ENCODE measurements around the gene SPINT2.

SPINT2 gene

DNA sequence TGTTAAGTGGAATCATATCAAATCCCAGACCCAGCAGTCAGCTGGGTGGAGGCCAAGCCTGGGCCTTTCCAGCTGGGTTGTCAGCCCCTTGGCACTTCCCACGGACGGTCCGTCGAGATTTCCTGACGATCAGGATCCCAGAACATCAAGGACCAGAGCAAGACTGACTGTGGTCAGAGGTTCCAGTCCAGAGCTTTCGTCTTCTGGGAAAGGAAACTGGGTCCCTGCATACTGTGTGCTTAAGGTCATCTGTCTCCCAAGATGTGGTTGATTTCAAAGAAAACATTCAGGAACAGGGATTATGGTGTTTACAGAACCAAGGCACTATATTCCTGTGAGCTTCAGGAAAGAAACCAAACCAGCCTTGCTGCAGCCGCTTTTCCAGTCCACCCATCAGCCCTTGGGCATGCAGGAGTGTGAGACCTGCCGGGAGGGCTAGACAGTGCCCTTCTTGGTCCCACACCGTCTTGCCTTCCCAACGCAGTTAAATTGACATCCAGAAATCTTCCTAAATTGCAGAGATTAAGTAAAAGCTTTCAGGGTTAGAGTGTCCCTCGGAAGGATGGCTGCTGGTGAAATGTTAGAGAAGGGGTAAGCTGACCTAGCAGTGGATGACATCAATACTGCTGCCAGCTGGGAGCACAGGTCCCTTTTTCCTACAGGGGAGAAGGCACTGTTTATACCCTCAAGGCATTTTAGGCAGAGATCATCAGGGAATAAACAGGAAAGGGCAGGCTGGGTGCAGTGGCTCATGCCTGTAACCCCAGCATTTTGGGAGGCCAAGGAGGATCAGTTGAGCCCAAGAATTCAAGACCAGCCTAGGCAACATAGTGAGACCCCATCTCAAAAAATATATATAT lies 34.7 kb downstream of the SPINT2 start:
- DNase-seq (ENCODE audit: low read depth): no peak

GRCh38 chr19:38303517-38304351 lies 39.4 kb downstream of the SPINT2 start, which contains the start of gene C19orf33:
C19orf33 (plus strand) TSS chr19:38304251; CDS start chr19:38304262, 11 bp downstream.
- no peak for DNase-seq (ENCODE audit: low read depth)

DNA sequence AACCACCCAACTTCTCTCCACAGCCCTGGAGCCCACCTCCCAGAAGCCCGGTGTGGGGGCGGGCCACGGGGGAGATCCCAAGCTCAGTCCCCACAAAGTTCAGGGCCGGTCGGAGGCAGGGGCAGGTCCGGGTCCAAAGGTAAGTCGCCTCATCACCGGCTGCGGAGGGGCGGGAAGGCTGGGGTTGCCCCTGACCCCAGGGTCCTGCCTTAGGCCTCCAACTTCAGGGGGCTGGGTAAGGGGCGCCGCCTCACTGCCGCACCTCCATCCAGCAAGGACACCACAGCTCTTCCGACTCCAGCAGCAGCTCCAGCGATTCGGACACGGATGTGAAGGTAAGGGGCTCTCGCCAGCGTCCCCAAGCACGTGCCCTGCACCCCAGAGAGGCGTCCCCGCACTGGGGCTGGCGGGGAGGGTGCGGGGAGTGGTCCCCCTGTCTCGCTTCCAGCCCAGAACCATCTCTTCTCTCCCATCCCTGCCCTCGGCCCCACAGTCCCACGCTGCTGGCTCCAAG lies 40.0 kb downstream of the SPINT2 start:
- DNase-seq (ENCODE audit: low read depth): no peak

- DNase-seq (ENCODE audit: low read depth): no peak
These were observed 40.6 kb downstream of the SPINT2 start for GRCh38 chr19:38304866-38305429.

DNA sequence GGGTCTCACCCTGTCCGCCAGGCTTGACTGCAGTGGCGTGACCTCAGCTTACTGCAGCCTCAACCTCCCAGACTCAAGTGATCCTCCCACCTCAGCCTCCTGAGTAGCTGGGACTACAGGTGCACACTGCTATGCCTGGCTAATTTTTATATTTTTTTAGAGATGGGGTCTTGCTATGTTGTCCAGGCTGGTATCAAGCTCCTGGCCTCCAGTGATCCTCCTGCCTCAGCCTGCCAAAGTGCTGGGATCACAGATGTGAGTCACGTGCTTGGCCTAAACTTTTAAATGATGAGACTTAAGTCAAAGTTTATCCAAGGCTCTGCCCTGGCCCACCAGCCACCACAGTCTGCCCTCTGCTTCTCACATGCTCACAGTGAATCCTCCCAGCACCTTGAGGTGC lies 41.9 kb downstream of the SPINT2 start:
- DNase-seq (ENCODE audit: low read depth): no peak

- DNase-seq (ENCODE audit: low read depth): no peak
These were observed 42.7 kb downstream of the SPINT2 start for GRCh38 chr19:38307076-38307475.

DNA sequence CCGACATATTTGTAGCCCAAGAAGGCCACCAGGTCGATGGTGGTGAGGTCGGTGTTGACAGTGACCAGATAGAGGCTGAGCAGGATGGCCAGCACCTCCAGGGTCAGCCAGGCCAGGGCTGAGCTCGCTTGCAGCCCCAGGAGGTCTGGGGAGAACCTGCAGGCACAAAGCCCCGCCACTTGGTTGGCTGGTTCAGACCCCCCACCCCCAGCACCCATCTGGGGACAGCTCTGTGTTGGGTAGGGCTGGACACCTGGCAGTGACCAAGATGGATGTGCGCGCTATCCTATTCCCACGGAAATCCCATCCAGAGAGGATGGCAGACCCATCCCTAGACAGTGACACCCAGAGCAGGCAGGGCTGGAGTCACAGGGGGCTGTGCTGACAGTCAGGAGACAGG lies 43.2 kb downstream of the SPINT2 start:
- DNase-seq (ENCODE audit: low read depth): no peak

GRCh38 chr19:38308006-38308766 lies 43.8 kb downstream of the SPINT2 start:
- DNase-seq (ENCODE audit: low read depth): no peak

GRCh38 chr19:38308926-38309614 lies 44.7 kb downstream of the SPINT2 start:
- DNase-seq (ENCODE audit: low read depth): no peak

GRCh38 chr19:38309615-38310278 lies 45.4 kb downstream of the SPINT2 start:
- no peak for DNase-seq (ENCODE audit: low read depth)

DNA sequence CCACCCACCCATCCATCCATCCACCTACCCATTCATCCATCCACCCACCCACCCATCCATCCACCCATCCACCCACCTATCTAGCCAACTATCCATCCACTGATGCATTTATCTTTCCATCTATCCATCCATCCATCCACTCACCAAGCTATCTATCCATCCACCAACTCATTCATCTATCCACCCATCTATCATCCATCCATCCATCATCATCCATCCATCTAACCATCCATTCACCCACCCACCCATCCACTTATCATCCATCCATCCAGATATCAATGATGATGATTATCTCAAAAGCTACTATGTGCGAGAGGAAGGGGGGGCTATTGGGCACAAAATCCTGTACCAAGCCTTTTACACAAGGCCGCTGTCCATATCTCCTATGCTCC lies 45.9 kb downstream of the SPINT2 start:
- DNase-seq (ENCODE audit: low read depth): no peak

DNA sequence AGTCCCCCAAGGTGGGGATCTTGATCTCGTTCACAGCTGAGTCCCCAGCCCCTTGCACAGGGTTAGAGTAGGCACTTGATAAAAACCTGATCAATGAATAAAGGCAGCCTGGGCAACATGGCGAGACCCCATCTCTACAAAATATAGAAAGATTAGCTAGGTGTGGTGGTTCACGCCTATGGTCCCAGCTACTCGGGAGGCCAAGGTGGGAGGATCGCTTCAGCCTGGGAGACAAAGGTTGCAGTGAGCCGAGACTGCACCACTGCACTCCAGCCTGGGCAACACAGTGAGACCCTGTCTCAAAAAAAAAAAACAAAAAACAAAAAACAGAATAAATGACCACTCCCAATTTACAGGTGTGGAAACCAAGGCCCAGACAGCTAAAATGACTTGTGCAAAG lies 46.6 kb downstream of the SPINT2 start:
- no peak for DNase-seq (ENCODE audit: low read depth)

- DNase-seq (ENCODE audit: low read depth): peak; percentile 93
These were observed 51.5 kb downstream of the SPINT2 start, which contains the start of gene YIF1B for GRCh38 chr19:38315657-38316476. YIF1B (minus strand) TSS chr19:38315947; CDS start chr19:38315917, 30 bp downstream.

DNA sequence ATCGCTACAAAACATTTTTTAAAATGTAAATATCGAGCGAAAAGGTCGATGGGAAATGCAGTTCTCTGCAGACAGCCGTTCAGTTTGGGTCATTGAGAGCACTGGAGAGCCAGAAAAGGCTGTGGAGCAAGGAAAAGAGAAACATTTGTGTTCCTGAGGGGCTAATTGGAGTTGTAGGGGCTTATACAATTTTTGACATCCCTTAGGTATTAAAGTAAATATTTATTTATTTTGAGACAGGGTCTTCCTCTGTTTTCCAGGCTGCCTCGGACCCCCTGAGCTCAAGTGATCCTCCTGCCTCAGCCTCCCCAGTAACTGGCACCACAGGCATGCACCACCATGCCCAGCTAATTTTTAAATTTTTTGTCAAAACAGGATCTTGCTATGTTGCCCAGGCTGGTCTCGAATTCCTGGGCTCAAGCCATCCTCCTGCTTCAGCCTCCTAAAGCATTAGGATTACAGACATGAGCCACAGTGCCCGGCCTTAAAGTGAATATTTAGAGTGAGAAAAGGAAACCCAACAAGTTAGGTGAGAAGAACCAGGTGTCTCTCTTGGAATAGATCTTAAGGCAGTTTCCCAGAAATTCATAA lies 52.2 kb downstream of the SPINT2 start:
- DNase-seq (ENCODE audit: low read depth): no peak

GRCh38 chr19:38317104-38317612 lies 52.8 kb downstream of the SPINT2 start:
- DNase-seq (ENCODE audit: low read depth): no peak

DNA sequence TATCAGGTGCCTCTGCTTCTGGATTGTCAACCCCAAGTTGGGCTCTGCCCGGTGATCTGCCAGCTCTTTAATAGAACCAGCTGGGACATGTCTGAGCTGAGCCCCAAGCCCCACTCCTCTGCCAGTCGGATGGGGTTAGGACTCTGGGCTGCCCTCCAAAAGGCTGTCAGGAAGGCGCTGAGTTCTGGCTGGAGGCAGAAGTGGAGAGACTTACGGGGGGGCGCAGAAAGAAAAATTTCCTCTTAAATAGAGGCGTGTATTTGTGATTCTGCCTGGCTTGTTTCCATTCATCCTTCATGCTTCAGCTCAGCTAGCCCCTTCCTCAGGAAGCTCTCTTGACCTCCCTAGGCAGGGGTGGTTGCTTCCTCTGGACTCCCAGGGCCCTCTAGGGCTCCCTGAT lies 54.3 kb downstream of the SPINT2 start:
- no peak for DNase-seq (ENCODE audit: low read depth)

GRCh38 chr19:38319421-38320258 lies 55.3 kb downstream of the SPINT2 start, which contains the start of gene KCNK6:
KCNK6 (plus strand) TSS chr19:38319845; CDS start chr19:38319951, 106 bp downstream.
- DNase-seq (ENCODE audit: low read depth): no peak

DNA sequence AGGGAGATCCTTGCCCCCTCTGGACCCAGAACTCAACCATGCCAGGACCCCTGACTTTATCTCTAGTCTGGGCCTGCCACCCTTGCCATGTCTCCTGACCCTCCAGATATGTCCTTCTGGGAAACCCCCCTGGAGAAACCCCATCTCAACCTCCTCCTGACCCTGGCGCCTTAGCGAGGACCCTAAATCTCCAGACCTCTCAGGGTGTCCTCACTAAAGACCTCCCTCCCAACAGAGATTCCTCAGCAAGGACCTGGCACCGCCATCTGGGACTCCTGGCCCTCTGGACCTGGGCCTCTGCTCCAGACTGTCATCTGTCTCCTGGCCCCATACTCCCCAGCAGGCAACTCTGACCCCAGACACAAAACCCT lies 56.6 kb downstream of the SPINT2 start:
- DNase-seq (ENCODE audit: low read depth): no peak
